K562 (cell line): ENCODE results near the gene CHRM4. TPM values are rescaled to one million over a fixed set of nuclear protein-coding genes. Genes with fewer than 3 reads are reported as not detected.

Experiments used
- ATAC-seq: fragments of 200-7000 bp; cut with Tn5 transposase; 3 replicates; pipeline ENCODE4 v1.9.1; 2020; ENCODE audit warnings: moderate library complexity
- BruUV-seq: library from RNA; stranded (reverse); fragments of 400-500 nt; replicated peaks from 2 replicates; lab custom pipeline; 2021; lab: Mats Ljungman, UMichigan
- CTCF ChIA-PET: fragments of 300-600 bp; formaldehyde crosslinking; extraction: SDS; loops from one replicate; lab custom pipeline; 2021; ENCODE audit warnings: low intra/inter-chr PET ratio; lab: Yijun Ruan, JAX
- POLR2A ChIA-PET: fragments of 300-600, 350-650 bp; sonication (Branson Sonifier 250); formaldehyde crosslinking; extraction: SDS; loops from one replicate; lab custom pipeline; 2021; ENCODE audit warnings: antibody characterized with exemption, inconsistent platforms; lab: Yijun Ruan, JAX
- DNase-seq, 4 experiments: peaks; one replicate each; pipeline versions ENCODE4 v3.0.0 to v3.0.0-alpha.2; 2011 to 2018; ENCODE audit warnings: low spot score in 3 of 4, mixed read lengths in 3 of 4; ENCODE audit errors: extremely low read depth in 1 of 4
- FAIRE-seq: peaks from 2 replicates; lab custom pipeline; 2011; peaks lifted over from hg19 to GRCh38; lab: Jason Lieb, UNC
- H2AFZ ChIP-seq: 2 replicates; pipeline ENCODE4 v1.6.0; 2011; ENCODE audit warnings: low read depth, low read length, control low read depth, inconsistent platforms
- H3K27ac ChIP-seq: fragments of 200-600 bp; 3 replicates; pipeline ENCODE4 v1.8.0; 2011; ENCODE audit warnings: low read depth, mild to moderate bottlenecking, control low read depth, inconsistent platforms, low read length, moderate library complexity, mixed read lengths; ENCODE audit errors: extremely low read depth
- H3K27me3 ChIP-seq, 2 experiments: fragments of 300-600 bp in 1 of 2; 2 replicates in 1 of 2; 3 replicates in 1 of 2; pipeline versions ENCODE4 v1.6.0 to v1.8.0; 2011; ENCODE audit warnings: inconsistent platforms in 2 of 2, low read length in 2 of 2, mild to moderate bottlenecking in 1 of 2, mixed read lengths in 1 of 2, moderate library complexity in 1 of 2; ENCODE audit not compliant: control insufficient read depth in 2 of 2, insufficient read depth in 2 of 2
- H3K36me3 ChIP-seq: fragments of 300-600 bp; 3 replicates; pipeline ENCODE4 v1.8.0; 2011; ENCODE audit warnings: mild to moderate bottlenecking, low read length, inconsistent platforms; ENCODE audit not compliant: control insufficient read depth, insufficient read depth
- H3K4me1 ChIP-seq, 2 experiments: fragments of 200-600 bp in 1 of 2; replicated peaks in 1 of 2; 2 replicates in 1 of 2; 3 replicates in 1 of 2; pipeline versions ENCODE4 v1.5.1 to v1.8.0; 2011; ENCODE audit warnings: inconsistent platforms in 2 of 2, low read length in 2 of 2, mild to moderate bottlenecking in 1 of 2, mixed read lengths in 1 of 2, moderate library complexity in 1 of 2; ENCODE audit not compliant: control insufficient read depth in 2 of 2, insufficient read depth in 2 of 2
- H3K4me2 ChIP-seq: 2 replicates; pipeline ENCODE4 v1.6.1; 2011; ENCODE audit warnings: low read length, control low read depth, inconsistent platforms, mixed read lengths; ENCODE audit not compliant: insufficient read depth
- H3K4me3 ChIP-seq: fragments of 200-600 bp; sonication (generic), shearing (Covaris generic); 2 replicates; pipeline ENCODE4 v1.5.1; 2016; ENCODE audit warnings: control low read depth, inconsistent platforms
- H3K79me2 ChIP-seq: fragments of 200-600 bp; 3 replicates; pipeline ENCODE4 v1.8.0; 2011; ENCODE audit warnings: low read length, inconsistent platforms; ENCODE audit not compliant: control insufficient read depth, insufficient read depth
- H3K9ac ChIP-seq, 2 experiments: 2 replicates each; pipeline versions ENCODE4 v1.6.0 to v1.6.1; 2011; ENCODE audit warnings: low read depth in 2 of 2, low read length in 2 of 2, control low read depth in 1 of 2, inconsistent platforms in 1 of 2, mild to moderate bottlenecking in 1 of 2, mixed read lengths in 1 of 2; ENCODE audit not compliant: insufficient read depth in 1 of 2
- H3K9me1 ChIP-seq: one replicate; pipeline ENCODE4 v1.6.0; 2011; ENCODE audit warnings: inconsistent platforms, mild to moderate bottlenecking, low read length, moderate library complexity; ENCODE audit not compliant: control insufficient read depth, insufficient read depth
- H3K9me3 ChIP-seq: replicated peaks from 2 replicates; pipeline ENCODE4 v1.5.1; 2011; ENCODE audit warnings: low read depth, low read length, inconsistent platforms; ENCODE audit not compliant: control insufficient read depth, insufficient read depth
- H4K20me1 ChIP-seq: replicated peaks from 2 replicates; pipeline ENCODE4 v1.6.1; 2011; ENCODE audit warnings: low read length, inconsistent platforms, mixed read lengths; ENCODE audit not compliant: control insufficient read depth, insufficient read depth
- CBX8 ChIP-seq: fragments of 200-600 bp; sonication (generic); IDR thresholded peaks from 2 replicates; pipeline ENCODE4 v1.6.1; 2012; ENCODE audit warnings: borderline replicate concordance, mixed run types, low read depth, mild to moderate bottlenecking, moderate library complexity, mixed read lengths, low read length, control low read depth, inconsistent platforms; ENCODE audit not compliant: poor library complexity, severe bottlenecking; ENCODE audit errors: extremely low read depth
- CREB1 ChIP-seq, 2 experiments: sonication (generic) in 1 of 2; formaldehyde crosslinking in 1 of 2; IDR thresholded peaks; 2 replicates each; pipeline versions ENCODE4 v1.6.1 to v1.8.0; 2012 to 2022; ENCODE audit warnings: inconsistent platforms in 1 of 2, mild to moderate bottlenecking in 1 of 2, missing genetic modification reagents in 1 of 2, moderate library complexity in 1 of 2
- CXXC5 ChIP-seq: fragments of 250-450 bp; sonication (Bioruptor Pico); IDR thresholded peaks from 2 replicates; pipeline ENCODE4 v1.8.0; 2022; ENCODE audit warnings: inconsistent platforms, mild to moderate bottlenecking, moderate library complexity
- E2F1 ChIP-seq: sonication (generic); formaldehyde crosslinking; IDR thresholded peaks from 2 replicates; pipeline ENCODE4 v1.8.1; 2023; ENCODE audit warnings: mild to moderate bottlenecking, missing genetic modification reagents, moderate library complexity
- E2F5 ChIP-seq: sonication (generic); formaldehyde crosslinking; IDR thresholded peaks from 2 replicates; pipeline ENCODE4 v1.8.0; 2022; ENCODE audit warnings: mild to moderate bottlenecking, missing genetic modification reagents
- KAT8 ChIP-seq: fragments of 450-650 bp; IDR thresholded peaks from 2 replicates; pipeline ENCODE4 v1.6.1; 2016; ENCODE audit warnings: low read depth, mild to moderate bottlenecking
- PCBP1 ChIP-seq: fragments of 200-400 bp; formaldehyde crosslinking; IDR thresholded peaks from 2 replicates; pipeline ENCODE4 v1.6.1; 2018; ENCODE audit warnings: mild to moderate bottlenecking, low read depth, low read length; ENCODE audit not compliant: poor library complexity, severe bottlenecking
- RBFOX2 ChIP-seq: fragments of 200-400 bp; formaldehyde crosslinking; IDR thresholded peaks from 2 replicates; pipeline ENCODE4 v1.6.1; 2017; ENCODE audit warnings: low read depth, mild to moderate bottlenecking, low read length, moderate library complexity
- TFAP4 ChIP-seq: sonication (generic); formaldehyde crosslinking; IDR thresholded peaks from 2 replicates; pipeline ENCODE4 v1.8.0; 2022; ENCODE audit warnings: missing genetic modification reagents, mild to moderate bottlenecking, moderate library complexity, borderline replicate concordance
- ZBTB43 ChIP-seq: sonication (generic); formaldehyde crosslinking; IDR thresholded peaks from 2 replicates; pipeline ENCODE4 v1.8.0; 2023; ENCODE audit warnings: mild to moderate bottlenecking, missing genetic modification reagents
- ZNF12 ChIP-seq: sonication (generic); formaldehyde crosslinking; IDR thresholded peaks from 2 replicates; pipeline ENCODE4 v1.4.0; 2020; ENCODE audit warnings: mild to moderate bottlenecking, missing genetic modification reagents
- ZNF551 ChIP-seq: fragments of 250-450 bp; sonication (Bioruptor Pico); IDR thresholded peaks from 2 replicates; pipeline ENCODE4 v1.5.0; 2021; ENCODE audit warnings: mild to moderate bottlenecking, moderate library complexity
- WGBS: fragments of 100-300 bp; shearing (Covaris generic); methylation state at CpG from one replicate; pipeline ENCODE4 v1.1.6; 2016; ENCODE audit warnings: low coverage, mixed read lengths; ENCODE audit not compliant: insufficient coverage; ENCODE audit errors: missing lambda C conversion rate; 5-methylcytosine and 5-hydroxymethylcytosine counted together
- in situ Hi-C: fragments of 300-500 bp; cut with MboI; formaldehyde crosslinking; loops from 4 replicates; pipeline ENCODE4 v1.15.0; 2018; ENCODE audit warnings: inconsistent platforms, mixed read lengths
- intact Hi-C: fragments of 100-400 bp; cut with micrococcal nuclease; formaldehyde crosslinking; loops from 2 replicates; pipeline ENCODE4 v1.14.2; 2022
- polyA plus RNA-seq, 8 experiments: library from polyadenylated mRNA; depleted of rRNA in 4 of 8; stranded (reverse) in 5 of 8; unstranded in 3 of 8; fragments of >200 nt; fragmentation: Nextera tagmentation in 2 of 8; fragmentation: Illumina TruSeq in 1 of 8; extraction: Ambion mirVana in 2 of 8; extraction: Trizol in 1 of 8; gene quantifications; 2 replicates each; pipeline versions ENCODE4 v1.2.1 to v1.2.3, GENCODE V29; 2011 to 2014; ENCODE audit warnings: inconsistent platforms in 1 of 8, missing spikeins in 1 of 8
- total RNA-seq, 7 experiments: library from RNA; depleted of rRNA in 6 of 7; stranded (reverse); fragments of >200 nt in 6 of 7; fragmentation: Illumina TruSeq in 2 of 7; extraction: Trizol in 2 of 7; gene quantifications; 2 replicates each; pipeline versions ENCODE4 v1.2.1 to v1.2.3, GENCODE V29; 2011 to 2021; ENCODE audit warnings: low replicate concordance in 1 of 7

The CHRM4 gene
- total and polyA plus RNA-seq, 9 of the 15 experiments (the other 6 are each of a cell fraction or from before 2014, with no cell fraction given), result 0.22 to 1.3 (median 0.40) TPM; not detected in 2

- peaks cover 13% of the 10 kb centered on the region for H4K20me1 ChIP-seq
- no peaks in the 10 kb centered on the region for H3K36me3 ChIP-seq
- H3K79me2 ChIP-seq, result no peaks in the 10 kb centered on the region
- no peaks in the 10 kb centered on the region for H3K9me3 ChIP-seq
- FAIRE-seq (peak; percentile 58), ATAC-seq (peak; percentile 70), DNase-seq (peak; percentile 61 to 81 (median 72))
- H2AFZ ChIP-seq, result peak overlapping the region; percentile 71
- peak overlapping the region; percentile 29; the same call in 1 of the 2 replicates for H3K4me3 ChIP-seq
- peaks cover 0 to 11% of the 10 kb centered on the region in 2 experiments; a peak in 1 of 5 replicates for H3K27me3 ChIP-seq
- ChIA-PET POLR2A (interaction anchor here (0.7 to 1.4 kb wide), 4 partner anchors 15 to 35 kb away, joined by 3 to 4 read pairs (median 4); no protein-coding TSS in a partner anchor), CTCF (interaction anchor here (0.7 to 1.3 kb wide), 4 partner anchors 139 to 289 kb away, joined by 3 to 7 read pairs (median 4); no protein-coding TSS in a partner anchor)
- intact Hi-C loops, result loop anchor here (1.0 to 5.0 kb wide), 3 partner anchors 139 to 228 kb away; partner anchors contain the start of genes ATG13 and HARBI1
- peak overlapping the region; percentile 61 for H3K4me2 ChIP-seq
- WGBS, result 16% methylated on average over 73 of the region's 80 CpGs
- peak overlapping the region in 1 of 2 experiments; percentile 77; a peak in 2 of 4 replicates for H3K9ac ChIP-seq
- H3K27ac ChIP-seq, result no peak overlapping the region
- in situ Hi-C loops, result no loop called here
- peaks cover 19 to 76% of the 10 kb centered on the region in 2 experiments for H3K4me1 ChIP-seq
- H3K9me1 ChIP-seq, result no peaks in the 10 kb centered on the region
- no TSS peak for BruUV-seq
- TF ChIP-seq PCBP1, result peak; percentile 24
- TF ChIP-seq CBX8, result no peak
- TF ChIP-seq TFAP4 (CRISPR knock-in tag), result peak; percentile 64
- TF ChIP-seq CXXC5 (CRISPR knock-in tag), result peak; percentile 42
- no peak for TF ChIP-seq ZNF551 (CRISPR knock-in tag)
- TF ChIP-seq E2F1 (CRISPR knock-in tag), result no peak
- 0 out of 2 replicates have a peak, but pooled peaks have one; percentile 31 for TF ChIP-seq CREB1 (IDR thresholded peaks at IDR 0.05)
- peak; percentile 24; the same call in 1 of the 2 replicates for TF ChIP-seq CREB1 (CRISPR knock-in tag; IDR thresholded peaks at IDR 0.05)
- no peak for TF ChIP-seq KAT8
- no peak for TF ChIP-seq E2F5 (CRISPR knock-in tag)
- no peak for TF ChIP-seq ZBTB43 (CRISPR knock-in tag)
- peak; percentile 27; the same call in 1 of the 2 replicates for TF ChIP-seq RBFOX2
- no peak for TF ChIP-seq ZNF12
Measured at GRCh38 chr11:46389450-46390330, 1.9 kb downstream of the CHRM4 start.
